Neural cell (in vitro differentiated cells): Measurements from ENCODE around the gene SMYD5. TPM values are rescaled to one million over a fixed set of nuclear protein-coding genes. Genes with fewer than 3 reads are reported as not detected.

Experiments
- H2AFZ ChIP-seq: fragments of 200-600, 300-800 bp; sonication (generic), shearing (Covaris generic); 2 replicates; pipeline ENCODE4 v1.6.0; 2014; ENCODE audit warnings: low read depth, mild to moderate bottlenecking, antibody characterized with exemption, low read length, moderate library complexity
- H3F3A ChIP-seq: fragments of 200-600 bp; shearing (Covaris generic); 2 replicates; pipeline ENCODE4 v1.6.1; 2016; ENCODE audit warnings: mild to moderate bottlenecking, moderate library complexity, mixed read lengths, antibody characterized with exemption, low read length; ENCODE audit not compliant: insufficient read depth, poor library complexity, severe bottlenecking
- H3K27ac ChIP-seq: fragments of 200-600, 300-800 bp; sonication (generic), shearing (Covaris generic); 2 replicates; pipeline ENCODE4 v1.5.1; 2014; ENCODE audit warnings: mild to moderate bottlenecking, low read length, moderate library complexity
- H3K27me3 ChIP-seq: fragments of 300-800, 200-600 bp; sonication (generic), shearing (Covaris generic); 2 replicates; pipeline ENCODE4 v1.6.0; 2014; ENCODE audit warnings: mild to moderate bottlenecking, low read depth, low read length, moderate library complexity; ENCODE audit not compliant: insufficient read depth
- H3K36me3 ChIP-seq: fragments of 300-800, 200-600 bp; sonication (generic), shearing (Covaris generic); 2 replicates; pipeline ENCODE4 v1.5.1; 2014; ENCODE audit warnings: mild to moderate bottlenecking, antibody characterized with exemption, low read length, moderate library complexity; ENCODE audit not compliant: insufficient read depth
- H3K4me2 ChIP-seq: fragments of 300-800, 200-600 bp; sonication (generic), shearing (Covaris generic); 2 replicates; pipeline ENCODE4 v1.6.0; 2014; ENCODE audit warnings: mild to moderate bottlenecking, low read length
- H3K4me3 ChIP-seq: fragments of 300-800, 200-600 bp; sonication (generic), shearing (Covaris generic); 2 replicates; pipeline ENCODE4 v1.5.1; 2014; ENCODE audit warnings: mild to moderate bottlenecking, low read length, moderate library complexity
- H3K79me2 ChIP-seq: fragments of 200-600 bp; shearing (Covaris generic); replicated peaks from 2 replicates; pipeline ENCODE4 v1.6.0; 2014; ENCODE audit warnings: mild to moderate bottlenecking, low read length, moderate library complexity; ENCODE audit not compliant: insufficient read depth
- H3K9ac ChIP-seq: fragments of 300-800, 200-600 bp; sonication (generic), shearing (Covaris generic); 2 replicates; pipeline ENCODE4 v1.6.1; 2016; ENCODE audit warnings: mild to moderate bottlenecking, low read length, mixed read lengths
- H3K9me2 ChIP-seq: fragments of 200-600 bp; shearing (Covaris generic); 2 replicates; pipeline ENCODE4 v1.6.1; 2016; ENCODE audit warnings: mild to moderate bottlenecking, low read length, mixed read lengths; ENCODE audit not compliant: insufficient read depth
- H3K9me3 ChIP-seq: fragments of 200-600, 300-800 bp; sonication (generic), shearing (Covaris generic); 2 replicates; pipeline ENCODE4 v1.6.1; 2016; ENCODE audit warnings: mild to moderate bottlenecking, mixed run types, low read length, moderate library complexity, mixed read lengths
- H4K20me1 ChIP-seq: fragments of 200-600 bp; shearing (Covaris generic); 2 replicates; pipeline ENCODE4 v1.6.1; 2016; ENCODE audit warnings: mild to moderate bottlenecking, mixed run types; ENCODE audit not compliant: insufficient read depth
- CTCF ChIP-seq: fragments of 450-650 bp; IDR thresholded peaks from 2 replicates; pipeline ENCODE4 v1.5.1; 2014; ENCODE audit warnings: antibody characterized with exemption, mild to moderate bottlenecking, moderate library complexity; ENCODE audit not compliant: poor library complexity, severe bottlenecking
- EP300 ChIP-seq: fragments of 450-650 bp; conservative IDR thresholded peaks from 2 replicates; pipeline ENCODE4 v1.6.1; 2014; ENCODE audit warnings: antibody characterized with exemption, mild to moderate bottlenecking, moderate library complexity; ENCODE audit not compliant: poor library complexity, severe bottlenecking
- EZH2 ChIP-seq: fragments of 200-600, 300-800 bp; shearing (Covaris generic), sonication (generic); IDR thresholded peaks from 2 replicates; pipeline ENCODE4 v1.6.1; 2014; ENCODE audit warnings: antibody characterized with exemption, low read length, borderline replicate concordance, mild to moderate bottlenecking; ENCODE audit not compliant: insufficient read depth, poor library complexity, severe bottlenecking
- MXI1 ChIP-seq: fragments of 450-650 bp; conservative IDR thresholded peaks from 2 replicates; pipeline ENCODE4 v1.6.1; 2014; ENCODE audit warnings: antibody characterized with exemption, mild to moderate bottlenecking; ENCODE audit not compliant: poor library complexity, severe bottlenecking
- POLR2AphosphoS5 ChIP-seq: IDR thresholded peaks from 2 replicates; pipeline ENCODE4 v1.6.1; 2012
- RAD21 ChIP-seq: fragments of 450-650 bp; conservative IDR thresholded peaks from 2 replicates; pipeline ENCODE4 v1.6.1; 2014; ENCODE audit warnings: antibody characterized with exemption, mild to moderate bottlenecking, moderate library complexity
- REST ChIP-seq: IDR thresholded peaks from 2 replicates; pipeline ENCODE4 v1.6.1; 2012; ENCODE audit warnings: borderline replicate concordance
- SMC3 ChIP-seq: fragments of 450-650 bp; conservative IDR thresholded peaks from 2 replicates; pipeline ENCODE4 v1.6.1; 2014; ENCODE audit warnings: antibody characterized with exemption, mild to moderate bottlenecking, moderate library complexity; ENCODE audit not compliant: poor library complexity
- TAF1 ChIP-seq: IDR thresholded peaks from 2 replicates; pipeline ENCODE4 v1.6.1; 2012; ENCODE audit warnings: low read depth
- polyA plus RNA-seq: library from polyadenylated mRNA; depleted of rRNA; stranded (reverse); fragments of >200 nt; gene quantifications from 2 replicates; pipeline ENCODE4 v1.2.3, GENCODE V29; 2014

Gene SMYD5
- polyA plus RNA-seq, 1 donor from 2014 or later = 15.5 TPM

GRCh38 chr2:73233932-73234832 is 20.1 kb downstream of the SMYD5 start, which contains the start of gene CCT7:
Gene CCT7, plus strand, starts transcription at chr2:73234308. Its CDS starts 71 bp downstream, at chr2:73234379.
- H3K9me2 ChIP-seq = no peaks in the 10 kb centered on the region
- peak within 1 kb of the TSS; percentile 94 for H3K4me2 ChIP-seq
- H3K9ac ChIP-seq = peak within 1 kb of the TSS; percentile 90
- peak within 1 kb of the TSS; percentile 86 for H3K27ac ChIP-seq
- peak within 1 kb of the TSS; percentile 86 for H3K4me3 ChIP-seq
- H3K27me3 ChIP-seq = no peaks in the 10 kb centered on the region
- peaks cover 2% of the 10 kb centered on the region for H3F3A ChIP-seq
- H2AFZ ChIP-seq = peak within 1 kb of the TSS; percentile 92
- no peaks in the 10 kb centered on the region for H3K9me3 ChIP-seq
- H4K20me1 ChIP-seq = no peaks in the 10 kb centered on the region
- no peaks in the 10 kb centered on the region for H3K36me3 ChIP-seq
- peaks cover 41% of the 10 kb centered on the region for H3K79me2 ChIP-seq
- TF ChIP-seq EZH2 (no peak), SMC3 (no peak), EP300 (peak; percentile 74), MXI1 (peak; percentile 81), REST (peak; percentile 89), RAD21 (no peak), POLR2AphosphoS5 (peak; percentile 94), TAF1 (peak; percentile 91)

GRCh38 chr2:73235315-73236028 is 21.4 kb downstream of the SMYD5 start:
- H3K9ac ChIP-seq = peak overlapping the region; percentile 90
- H3K27ac ChIP-seq = no peak overlapping the region
- no peaks in the 10 kb centered on the region for H4K20me1 ChIP-seq
- no peaks in the 10 kb centered on the region for H3K9me2 ChIP-seq
- peak overlapping the region; percentile 86 for H3K4me3 ChIP-seq
- no peaks in the 10 kb centered on the region for H3K27me3 ChIP-seq
- no peaks in the 10 kb centered on the region for H3K36me3 ChIP-seq
- H3K4me2 ChIP-seq = peak overlapping the region; percentile 87
- peaks cover 52% of the 10 kb centered on the region for H3K79me2 ChIP-seq
- H3K9me3 ChIP-seq = no peaks in the 10 kb centered on the region
- TF ChIP-seq POLR2AphosphoS5 (no peak), TAF1 (no peak), EZH2 (no peak), REST (no peak), SMC3 (no peak), CTCF (no peak), MXI1 (no peak), RAD21 (no peak), EP300 (no peak)
- peaks cover 2% of the 10 kb centered on the region for H3F3A ChIP-seq
- no peak overlapping the region for H2AFZ ChIP-seq
